Measurements from ENCODE around the gene FTSJ3. TPM values are rescaled to one million over a fixed set of nuclear protein-coding genes. Genes with fewer than 3 reads are reported as not detected.

The FTSJ3 gene
- total and polyA plus RNA-seq, 7 experiments from 2014 or later: 22.1 to 66.2 (median 52.8) TPM

GRCh38 chr17:63840591-63841349, 13.3 kb upstream of the FTSJ3 start:
- H3K27ac Mint-ChIP-seq: peak overlapping the region; percentile 87 to 95 (median 92)
- peak overlapping the region; percentile 92 to 98 (median 95) for H3K4me3 Mint-ChIP-seq
- H3K36me3 Mint-ChIP-seq: peaks cover 0 to 7% (median 4%) of the 10 kb centered on the region in 5 donors
- Histone ChIP-seq H3K9me3 (ENCODE audit: control insufficient read depth in 2 of 3, low read length in 3 of 3) (no peaks in the 10 kb centered on the region), H3K27me3 (ENCODE audit: control insufficient read depth in 2 of 2, insufficient read depth in 2 of 2, low read length in 2 of 2) (no peaks in the 10 kb centered on the region), H3K4me1 (ENCODE audit: control insufficient read depth in 2 of 2, insufficient read depth in 2 of 2, low read length in 2 of 2) (peaks cover 34 to 36% of the 10 kb centered on the region in 2 donors), H3K4me3 (ENCODE audit: low read length) (peak overlapping the region; percentile 87), H3K27ac (ENCODE audit: low read depth, low read length) (peak overlapping the region; percentile 96), H3K36me3 (ENCODE audit: control insufficient read depth in 2 of 3, insufficient read depth in 3 of 3, low read length in 3 of 3) (peaks cover 0 to 28% (median 0%) of the 10 kb centered on the region in 3 experiments)
- CTCF ChIA-PET: interaction anchor here (0.9 to 1.5 kb wide), 5 partner anchors 10 to 130 kb away, joined by 3 to 4 read pairs (median 3); no protein-coding TSS in a partner anchor
- ATAC-seq: no peak
- intact Hi-C loops (cut with micrococcal nuclease): loop anchor here (5.0 to 10.0 kb wide), 3 partner anchors 236 to 822 kb away; partner anchors contain the start of genes CYB561 (in 1 of the 2), SMURF2 (in 1 of the 2) and TACO1 (in 1 of the 2)
- no peaks in the 10 kb centered on the region for H3K9me3 Mint-ChIP-seq
- DNase-seq: no peak
- POLR2A ChIA-PET: interaction anchor here (0.5 to 13.5 kb wide), 8 partner anchors 13 to 396 kb away, joined by 3 to 204 read pairs (median 5); partner anchors contain the start of genes CCDC47, DDX42, FTSJ3 and LIMD2
- H3K27me3 Mint-ChIP-seq: no peaks in the 10 kb centered on the region
- peaks cover 26 to 56% (median 51%) of the 10 kb centered on the region in 7 donors for H3K4me1 Mint-ChIP-seq

GRCh38 chr17:63838631-63839171, 11.2 kb upstream of the FTSJ3 start:
- H3K27ac Mint-ChIP-seq: peak overlapping the region in 8 of 9 donors; percentile 60 to 87 (median 78)
- peaks cover 31 to 64% (median 53%) of the 10 kb centered on the region in 7 donors for H3K4me1 Mint-ChIP-seq
- Histone ChIP-seq H3K27me3 (ENCODE audit: control insufficient read depth in 2 of 2, insufficient read depth in 2 of 2, low read length in 2 of 2) (no peaks in the 10 kb centered on the region), H3K36me3 (ENCODE audit: control insufficient read depth in 2 of 3, insufficient read depth in 3 of 3, low read length in 3 of 3) (peaks cover 0 to 49% (median 4%) of the 10 kb centered on the region in 3 experiments), H3K4me1 (ENCODE audit: control insufficient read depth in 2 of 2, insufficient read depth in 2 of 2, low read length in 2 of 2) (peaks cover 37 to 40% of the 10 kb centered on the region in 2 donors), H3K27ac (ENCODE audit: low read depth, low read length) (peak overlapping the region; percentile 59), H3K9me3 (ENCODE audit: control insufficient read depth in 2 of 3, low read length in 3 of 3) (no peaks in the 10 kb centered on the region), H3K4me3 (ENCODE audit: low read length) (peak overlapping the region; percentile 22)
- intact Hi-C loops (cut with micrococcal nuclease): loop anchor here in 1 of 2 donors (5.0 kb wide), 1 partner anchor 391 kb away; the partner anchor contains the start of gene CYB561
- H3K4me3 Mint-ChIP-seq: peak overlapping the region; percentile 33 to 96 (median 72)
- H3K27me3 Mint-ChIP-seq: no peaks in the 10 kb centered on the region
- DNase-seq (no peak), ATAC-seq (no peak)
- H3K9me3 Mint-ChIP-seq: no peaks in the 10 kb centered on the region
- H3K36me3 Mint-ChIP-seq: peaks cover 3 to 18% (median 8%) of the 10 kb centered on the region in 5 donors
- ChIA-PET POLR2A (interaction anchor here (0.5 to 13.5 kb wide), 7 partner anchors 11 to 142 kb away, joined by 3 to 204 read pairs (median 8); partner anchors contain the start of genes CCDC47, DDX42, FTSJ3 and PSMC5), CTCF (interaction anchor here (0.9 to 2.2 kb wide), 5 partner anchors 9 to 129 kb away, joined by 3 to 8 read pairs (median 4); no protein-coding TSS in a partner anchor)

DNA sequence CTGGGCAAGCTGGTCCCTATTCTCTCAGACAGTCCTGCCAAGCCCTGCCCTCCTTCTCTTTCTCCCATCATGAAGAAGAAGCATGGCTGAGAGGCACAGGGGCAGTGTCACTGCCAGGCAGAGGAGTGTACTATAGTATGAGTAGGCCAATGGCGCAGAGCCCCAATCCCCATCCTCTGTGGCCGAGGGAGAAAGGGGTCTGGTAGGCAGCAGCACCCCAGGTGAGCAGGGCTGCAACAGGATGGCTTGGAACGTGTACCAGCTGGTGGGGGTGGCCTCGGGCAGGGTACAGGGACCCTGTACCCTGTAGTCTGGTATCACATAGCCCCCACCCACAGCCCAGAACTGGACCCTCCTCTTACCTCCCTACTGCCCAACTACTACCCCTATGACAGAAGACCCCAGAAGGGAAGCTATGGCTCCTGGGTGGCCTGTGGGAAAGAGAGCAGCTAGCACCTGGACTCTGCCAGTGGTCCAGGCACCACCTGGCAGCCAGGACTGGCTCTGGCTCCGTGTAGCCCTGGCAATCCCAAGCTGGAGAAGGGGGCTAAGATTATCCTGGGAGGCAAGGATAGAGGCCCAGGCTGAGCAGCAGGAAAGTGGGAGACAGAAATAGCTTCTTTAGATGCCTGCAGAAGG, 10.6 kb upstream of the FTSJ3 start:
- Histone ChIP-seq H3K4me3 (ENCODE audit: low read length) (no peak overlapping the region), H3K27ac (ENCODE audit: low read depth, low read length) (peak overlapping the region; percentile 59), H3K27me3 (ENCODE audit: control insufficient read depth in 2 of 2, insufficient read depth in 2 of 2, low read length in 2 of 2) (no peaks in the 10 kb centered on the region), H3K36me3 (ENCODE audit: control insufficient read depth in 2 of 3, insufficient read depth in 3 of 3, low read length in 3 of 3) (peaks cover 3 to 55% (median 8%) of the 10 kb centered on the region in 3 experiments), H3K9me3 (ENCODE audit: control insufficient read depth in 2 of 3, low read length in 3 of 3) (no peaks in the 10 kb centered on the region), H3K4me1 (ENCODE audit: control insufficient read depth in 2 of 2, insufficient read depth in 2 of 2, low read length in 2 of 2) (peaks cover 34 to 37% of the 10 kb centered on the region in 2 donors)
- Mint-ChIP-seq H3K27me3 (no peaks in the 10 kb centered on the region), H3K27ac (peak overlapping the region in 7 of 9 donors; percentile 38 to 80 (median 72)), H3K36me3 (peaks cover 4 to 24% (median 9%) of the 10 kb centered on the region in 5 donors), H3K4me3 (peak overlapping the region in 4 of 10 donors; percentile 7 to 96 (median 79)), H3K9me3 (no peaks in the 10 kb centered on the region), H3K4me1 (peaks cover 31 to 63% (median 50%) of the 10 kb centered on the region in 7 donors)
- CTCF ChIA-PET: interaction anchor here (0.9 to 2.2 kb wide), 4 partner anchors 8 to 21 kb away, joined by 3 to 8 read pairs (median 4); no protein-coding TSS in a partner anchor
- DNase-seq (no peak), ATAC-seq (no peak)
- POLR2A ChIA-PET: interaction anchor here (2.0 to 13.5 kb wide), 3 partner anchors 10 to 142 kb away, joined by 8 to 204 read pairs (median 58); partner anchors contain the start of genes FTSJ3 and PSMC5
- intact Hi-C loops (cut with micrococcal nuclease): loop anchor here in 1 of 2 donors (5.0 kb wide), 1 partner anchor 391 kb away; the partner anchor contains the start of gene CYB561

DNA sequence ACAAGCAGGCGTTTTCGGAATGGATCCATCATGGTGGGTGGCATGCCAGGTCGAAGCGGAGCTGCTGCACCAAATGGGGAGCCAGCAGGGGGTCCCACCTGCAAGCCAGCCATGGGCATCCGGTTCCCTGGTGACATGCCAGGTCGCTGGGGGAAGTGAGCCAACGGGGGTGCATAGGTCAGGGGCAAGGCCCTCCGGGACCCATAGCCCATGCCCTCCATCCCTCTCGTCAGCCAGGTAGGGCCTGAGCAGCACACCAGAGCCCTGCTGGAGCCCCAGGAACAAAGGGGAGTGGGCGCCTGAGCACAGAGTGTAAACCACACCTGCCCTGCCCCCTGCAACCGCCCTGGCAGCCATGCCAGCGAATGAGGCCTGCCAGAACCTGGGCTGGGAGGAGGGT, 10.0 kb upstream of the FTSJ3 start:
- peaks cover 31 to 64% (median 51%) of the 10 kb centered on the region in 7 donors for H3K4me1 Mint-ChIP-seq
- H3K27me3 ChIP-seq (ENCODE audit: control insufficient read depth in 2 of 2, insufficient read depth in 2 of 2, low read length in 2 of 2): no peaks in the 10 kb centered on the region
- intact Hi-C loops (cut with micrococcal nuclease): loop anchor here in 1 of 2 donors (5.0 kb wide), 1 partner anchor 390 kb away; the partner anchor contains the start of gene CYB561
- peak overlapping the region in 1 of 10 donors; percentile 96 for H3K4me3 Mint-ChIP-seq
- peak overlapping the region; percentile 59 for H3K27ac ChIP-seq (ENCODE audit: low read depth, low read length)
- H3K36me3 ChIP-seq (ENCODE audit: control insufficient read depth in 2 of 3, insufficient read depth in 3 of 3, low read length in 3 of 3): peaks cover 3 to 61% (median 13%) of the 10 kb centered on the region in 3 experiments
- H3K27me3 Mint-ChIP-seq: no peaks in the 10 kb centered on the region
- POLR2A ChIA-PET: interaction anchor here (0.6 to 13.5 kb wide), 3 partner anchors 9 to 247 kb away, joined by 3 to 204 read pairs (median 58); partner anchors contain the start of genes FTSJ3 and PSMC5
- H3K4me3 ChIP-seq (ENCODE audit: low read length): no peak overlapping the region
- DNase-seq: no peak
- ATAC-seq: no peak
- peaks cover 34 to 37% of the 10 kb centered on the region in 2 donors for H3K4me1 ChIP-seq (ENCODE audit: control insufficient read depth in 2 of 2, insufficient read depth in 2 of 2, low read length in 2 of 2)
- CTCF ChIA-PET: interaction anchor here (0.9 to 1.0 kb wide), 2 partner anchors 22 to 404 kb away, joined by 3 read pairs; no protein-coding TSS in a partner anchor
- no peaks in the 10 kb centered on the region for H3K9me3 Mint-ChIP-seq
- peaks cover 4 to 25% (median 9%) of the 10 kb centered on the region in 5 donors for H3K36me3 Mint-ChIP-seq
- H3K9me3 ChIP-seq (ENCODE audit: control insufficient read depth in 2 of 3, low read length in 3 of 3): no peaks in the 10 kb centered on the region
- peak overlapping the region in 3 of 9 donors; percentile 28 to 76 (median 43) for H3K27ac Mint-ChIP-seq

GRCh38 chr17:63836811-63837210, 9.3 kb upstream of the FTSJ3 start:
- Histone ChIP-seq H3K27ac (ENCODE audit: low read depth, low read length) (no peak overlapping the region), H3K4me3 (ENCODE audit: low read length) (no peak overlapping the region), H3K36me3 (ENCODE audit: control insufficient read depth in 2 of 3, insufficient read depth in 3 of 3, low read length in 3 of 3) (peaks cover 3 to 65% (median 13%) of the 10 kb centered on the region in 3 experiments), H3K4me1 (ENCODE audit: control insufficient read depth in 2 of 2, insufficient read depth in 2 of 2, low read length in 2 of 2) (peaks cover 36 to 37% of the 10 kb centered on the region in 2 donors), H3K27me3 (ENCODE audit: control insufficient read depth in 2 of 2, insufficient read depth in 2 of 2, low read length in 2 of 2) (no peaks in the 10 kb centered on the region), H3K9me3 (ENCODE audit: control insufficient read depth in 2 of 3, low read length in 3 of 3) (no peaks in the 10 kb centered on the region)
- POLR2A ChIA-PET: interaction anchor here (0.6 to 13.5 kb wide), 4 partner anchors 9 to 246 kb away, joined by 3 to 204 read pairs (median 30); partner anchors contain the start of genes FTSJ3 and PSMC5
- intact Hi-C loops (cut with micrococcal nuclease): loop anchor here in 1 of 2 donors (5.0 kb wide), 1 partner anchor 390 kb away; the partner anchor contains the start of gene CYB561
- Mint-ChIP-seq H3K27ac (peak overlapping the region in 6 of 9 donors; percentile 22 to 62 (median 33)), H3K4me3 (peak overlapping the region in 1 of 10 donors; percentile 4), H3K9me3 (no peaks in the 10 kb centered on the region), H3K4me1 (peaks cover 31 to 71% (median 58%) of the 10 kb centered on the region in 7 donors), H3K27me3 (no peaks in the 10 kb centered on the region), H3K36me3 (peaks cover 4 to 29% (median 13%) of the 10 kb centered on the region in 5 donors)
- ATAC-seq: no peak
- no peak for DNase-seq
- CTCF ChIA-PET: interaction anchor here (0.6 to 0.9 kb wide), 2 partner anchors 51 to 403 kb away, joined by 3 read pairs; no protein-coding TSS in a partner anchor

Data from naive thymus-derived CD4-positive, alpha-beta T cell (primary cell).